ENCODE data around the gene IDI1.

IDI1 gene

GRCh38 chr10:1050554-1050953 lies 1.6 kb upstream of the IDI1 start:
- H3K27me3 ChIP-seq (ENCODE audit: insufficient read depth, poor library complexity, severe bottlenecking), result no peaks in the 10 kb centered on the region
- peak in 1 of 2 experiments; percentile 35 for DNase-seq (ENCODE audit: low read depth in 1 of 2, low spot score in 1 of 2)
- no peak overlapping the region for H3K27ac ChIP-seq (replicated peaks)
- peak overlapping the region; percentile 56 for H3K4me3 ChIP-seq (replicated peaks; ENCODE audit: insufficient read depth, low read length)
- TF ChIP-seq GABPA (IDR thresholded peaks at IDR 0.05; ENCODE audit: low read depth), result no peak
- no peak for TF ChIP-seq REST (IDR thresholded peaks at IDR 0.05; ENCODE audit: insufficient replicate concordance, low read depth)
- no peak for TF ChIP-seq SPI1 (IDR thresholded peaks at IDR 0.05; ENCODE audit: borderline replicate concordance, low read depth)
- no peak for TF ChIP-seq POLR2AphosphoS5 (IDR thresholded peaks at IDR 0.05; ENCODE audit: low read depth)
- TF ChIP-seq, protein P1, sequence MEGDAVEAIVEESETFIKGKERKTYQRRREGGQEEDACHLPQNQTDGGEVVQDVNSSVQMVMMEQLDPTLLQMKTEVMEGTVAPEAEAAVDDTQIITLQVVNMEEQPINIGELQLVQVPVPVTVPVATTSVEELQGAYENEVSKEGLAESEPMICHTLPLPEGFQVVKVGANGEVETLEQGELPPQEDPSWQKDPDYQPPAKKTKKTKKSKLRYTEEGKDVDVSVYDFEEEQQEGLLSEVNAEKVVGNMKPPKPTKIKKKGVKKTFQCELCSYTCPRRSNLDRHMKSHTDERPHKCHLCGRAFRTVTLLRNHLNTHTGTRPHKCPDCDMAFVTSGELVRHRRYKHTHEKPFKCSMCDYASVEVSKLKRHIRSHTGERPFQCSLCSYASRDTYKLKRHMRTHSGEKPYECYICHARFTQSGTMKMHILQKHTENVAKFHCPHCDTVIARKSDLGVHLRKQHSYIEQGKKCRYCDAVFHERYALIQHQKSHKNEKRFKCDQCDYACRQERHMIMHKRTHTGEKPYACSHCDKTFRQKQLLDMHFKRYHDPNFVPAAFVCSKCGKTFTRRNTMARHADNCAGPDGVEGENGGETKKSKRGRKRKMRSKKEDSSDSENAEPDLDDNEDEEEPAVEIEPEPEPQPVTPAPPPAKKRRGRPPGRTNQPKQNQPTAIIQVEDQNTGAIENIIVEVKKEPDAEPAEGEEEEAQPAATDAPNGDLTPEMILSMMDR (IDR thresholded peaks at IDR 0.05; ENCODE audit: insufficient read depth, low read length), result no peak

GRCh38 chr10:1050145-1050544 lies 1.2 kb upstream of the IDI1 start:
- no peak for TF ChIP-seq GABPA (IDR thresholded peaks at IDR 0.05; ENCODE audit: low read depth)
- TF ChIP-seq, protein P1 (IDR thresholded peaks at IDR 0.05; ENCODE audit: insufficient read depth, low read length), result no peak
- TF ChIP-seq POLR2AphosphoS5 (IDR thresholded peaks at IDR 0.05; ENCODE audit: low read depth), result no peak
- TF ChIP-seq REST (IDR thresholded peaks at IDR 0.05; ENCODE audit: insufficient replicate concordance, low read depth), result no peak
- TF ChIP-seq SPI1 (IDR thresholded peaks at IDR 0.05; ENCODE audit: borderline replicate concordance, low read depth), result no peak
- Histone ChIP-seq H3K27ac (replicated peaks) (peak overlapping the region; percentile 93), H3K27me3 (ENCODE audit: insufficient read depth, poor library complexity, severe bottlenecking) (no peaks in the 10 kb centered on the region), H3K4me3 (replicated peaks; ENCODE audit: insufficient read depth, low read length) (peak overlapping the region; percentile 56)
- no peak for DNase-seq (ENCODE audit: low read depth in 1 of 2, low spot score in 1 of 2)

DNA sequence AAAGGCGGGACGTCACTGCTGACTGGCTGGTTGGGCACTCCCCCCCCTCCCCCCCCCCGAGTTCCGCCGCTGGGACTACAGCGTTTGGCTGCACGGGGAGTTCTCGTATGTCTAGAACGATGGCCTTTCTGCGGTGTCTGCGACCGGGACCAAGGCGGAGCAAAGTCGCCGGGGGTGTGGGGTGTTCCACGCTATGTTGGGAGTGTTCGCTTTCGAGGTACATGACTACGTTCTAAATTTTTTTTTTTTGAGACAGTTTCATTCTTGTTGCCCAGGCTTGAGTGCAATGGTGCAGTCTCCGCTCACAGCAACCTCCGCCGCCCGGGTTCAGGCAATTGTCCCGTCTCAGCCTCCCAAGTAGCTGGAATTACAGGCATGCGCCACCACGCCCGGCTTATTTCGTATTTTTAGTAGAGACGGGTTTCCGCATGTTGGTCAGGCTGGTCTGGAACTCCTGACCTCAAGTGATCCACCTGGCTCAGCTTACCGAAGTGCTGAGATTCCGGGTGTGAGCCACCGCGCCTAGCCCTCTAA lies 573 bp upstream of the IDI1 start:
- Histone ChIP-seq H3K27me3 (ENCODE audit: insufficient read depth, poor library complexity, severe bottlenecking) (no peaks in the 10 kb centered on the region), H3K4me3 (replicated peaks; ENCODE audit: insufficient read depth, low read length) (peak overlapping the region; percentile 56), H3K27ac (replicated peaks) (peak overlapping the region; percentile 93)
- no peak for TF ChIP-seq REST (IDR thresholded peaks at IDR 0.05; ENCODE audit: insufficient replicate concordance, low read depth)
- TF ChIP-seq POLR2AphosphoS5 (IDR thresholded peaks at IDR 0.05; ENCODE audit: low read depth), result no peak
- no peak for TF ChIP-seq SPI1 (IDR thresholded peaks at IDR 0.05; ENCODE audit: borderline replicate concordance, low read depth)
- no peak for TF ChIP-seq GABPA (IDR thresholded peaks at IDR 0.05; ENCODE audit: low read depth)
- TF ChIP-seq, protein P1 (IDR thresholded peaks at IDR 0.05; ENCODE audit: insufficient read depth, low read length), result no peak
- no peak for DNase-seq (ENCODE audit: low read depth in 1 of 2, low spot score in 1 of 2)

Measured in HL-60 (cell line).